Testis (tissue), 2 donors: Measurements from ENCODE around the gene ATP4A.

Source experiments
- POLR2A ChIP-seq: fragments of 450-650 bp; IDR thresholded peaks from one replicate; pipeline ENCODE4 v1.6.1; 2017; ENCODE audit warnings: antibody characterized with exemption, mild to moderate bottlenecking, moderate library complexity
- TF ChIP-seq, protein P1 (sequence below), 3 experiments: fragments of 450-650 bp in 2 of 3; fragments of 200-600 bp in 1 of 3; sonication (generic) in 1 of 3; IDR thresholded peaks; one replicate each; pipeline ENCODE4 v1.5.1; 2016 to 2019; ENCODE audit warnings: antibody characterized with exemption in 3 of 3, mild to moderate bottlenecking in 2 of 3, moderate library complexity in 1 of 3

DNA sequence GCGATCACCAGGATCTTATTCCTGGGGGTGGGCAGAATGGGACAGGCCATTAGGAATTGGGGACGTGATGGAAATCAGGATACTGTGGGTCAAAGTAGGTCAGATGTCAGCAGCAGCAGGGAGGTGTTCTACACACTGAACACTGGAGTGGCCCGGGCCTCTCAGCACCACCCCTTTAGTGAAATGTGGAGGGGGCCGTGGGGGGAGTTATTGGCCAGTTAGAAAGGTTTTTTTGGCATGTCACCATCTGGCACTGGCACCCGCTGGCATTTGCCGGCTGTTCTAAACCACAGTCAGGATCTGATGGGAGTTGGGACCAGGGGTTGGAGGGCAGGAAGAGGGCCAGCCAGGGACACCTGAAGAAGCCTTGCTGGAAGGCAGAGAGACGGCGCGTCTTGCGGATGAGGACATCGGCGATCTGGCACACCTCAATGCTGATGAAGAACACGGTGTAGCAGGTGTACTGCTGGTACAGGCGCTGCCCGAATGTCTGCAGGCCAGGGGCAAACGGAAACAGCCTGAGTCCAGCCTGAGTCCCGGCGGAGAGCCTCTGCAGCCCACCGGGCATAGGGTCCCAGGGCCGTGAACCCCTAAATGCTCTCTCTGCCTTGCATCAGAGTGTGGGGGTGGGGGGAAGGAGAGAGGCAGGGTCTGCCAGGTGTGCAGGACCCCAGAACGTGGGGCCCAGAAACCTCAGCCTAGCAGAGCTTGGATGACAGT, 12.2 kb downstream of the ATP4A start:
- TF ChIP-seq, protein P1, sequence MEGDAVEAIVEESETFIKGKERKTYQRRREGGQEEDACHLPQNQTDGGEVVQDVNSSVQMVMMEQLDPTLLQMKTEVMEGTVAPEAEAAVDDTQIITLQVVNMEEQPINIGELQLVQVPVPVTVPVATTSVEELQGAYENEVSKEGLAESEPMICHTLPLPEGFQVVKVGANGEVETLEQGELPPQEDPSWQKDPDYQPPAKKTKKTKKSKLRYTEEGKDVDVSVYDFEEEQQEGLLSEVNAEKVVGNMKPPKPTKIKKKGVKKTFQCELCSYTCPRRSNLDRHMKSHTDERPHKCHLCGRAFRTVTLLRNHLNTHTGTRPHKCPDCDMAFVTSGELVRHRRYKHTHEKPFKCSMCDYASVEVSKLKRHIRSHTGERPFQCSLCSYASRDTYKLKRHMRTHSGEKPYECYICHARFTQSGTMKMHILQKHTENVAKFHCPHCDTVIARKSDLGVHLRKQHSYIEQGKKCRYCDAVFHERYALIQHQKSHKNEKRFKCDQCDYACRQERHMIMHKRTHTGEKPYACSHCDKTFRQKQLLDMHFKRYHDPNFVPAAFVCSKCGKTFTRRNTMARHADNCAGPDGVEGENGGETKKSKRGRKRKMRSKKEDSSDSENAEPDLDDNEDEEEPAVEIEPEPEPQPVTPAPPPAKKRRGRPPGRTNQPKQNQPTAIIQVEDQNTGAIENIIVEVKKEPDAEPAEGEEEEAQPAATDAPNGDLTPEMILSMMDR (IDR thresholded peaks at IDR 0.05), result no peak
- TF ChIP-seq POLR2A, result no peak
